Measurements from ENCODE around the gene KCNMA1.

- TF ChIP-seq CTCF (IDR thresholded peaks at IDR 0.05) (no peak), POLR2AphosphoS5 (IDR thresholded peaks at IDR 0.05) (no peak)
Measured at GRCh38 chr10:77138541-77138940, 499.1 kb downstream of the KCNMA1 start.
